D721Med (cell line): ENCODE measurements around the gene ITPR3.

Source experiments
- DNase-seq: peaks from one replicate; pipeline ENCODE4 v3.0.0; 2011; ENCODE audit warnings: low spot score; ENCODE audit not compliant: insufficient read length
- FAIRE-seq: peaks from 2 replicates; lab custom pipeline; 2011; peaks lifted over from hg19 to GRCh38; lab: Jason Lieb, UNC
- CTCF ChIP-seq: IDR thresholded peaks from 2 replicates; pipeline ENCODE4 v1.5.1; 2012; ENCODE audit warnings: mild to moderate bottlenecking, control low read depth; ENCODE audit not compliant: insufficient read depth; ENCODE audit errors: missing control alignments

Gene ITPR3

GRCh38 chr6:33620856-33621710 is at the start of gene ITPR3:
Gene ITPR3, plus strand, starts transcription at chr6:33621322. Its CDS starts 281 bp downstream, at chr6:33621603.
- no peak for TF ChIP-seq CTCF
- DNase-seq (peak; percentile 81), FAIRE-seq (no peak)

GRCh38 chr6:33571637-33572316 is 49.3 kb upstream of the ITPR3 start:
- DNase-seq, result peak; percentile 21
- no peak for TF ChIP-seq CTCF
- no peak for FAIRE-seq

GRCh38 chr6:33575211-33575610 is 45.9 kb upstream of the ITPR3 start:
- DNase-seq (no peak), FAIRE-seq (no peak)
- TF ChIP-seq CTCF, result no peak

DNA sequence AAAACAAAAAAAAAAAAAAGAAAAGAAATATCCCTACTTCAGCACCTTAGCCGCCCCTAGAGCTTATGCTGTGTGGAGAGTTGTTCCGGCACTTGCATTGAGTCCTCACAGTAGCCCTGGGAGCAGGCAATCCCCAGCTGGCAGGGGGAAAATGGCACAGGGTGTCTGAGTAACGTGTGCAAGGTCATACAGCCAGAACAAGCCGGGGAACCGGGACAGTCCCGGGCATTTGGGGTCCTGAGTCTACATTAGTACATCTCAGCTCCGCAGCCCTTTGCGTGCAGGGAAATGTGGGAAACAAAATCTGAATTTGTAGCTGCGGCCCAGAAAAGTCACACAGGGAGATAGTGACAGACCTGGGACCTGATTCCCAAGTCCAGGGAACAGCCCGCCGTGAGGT is 44.5 kb upstream of the ITPR3 start:
- no peak for DNase-seq
- FAIRE-seq, result no peak
- no peak for TF ChIP-seq CTCF

- TF ChIP-seq CTCF, result no peak
- FAIRE-seq (no peak), DNase-seq (no peak)
Observed at GRCh38 chr6:33577106-33577535, 44.0 kb upstream of the ITPR3 start.

- no peak for FAIRE-seq
- TF ChIP-seq CTCF, result no peak
- DNase-seq, result no peak
Observed at GRCh38 chr6:33577718-33578117, 43.4 kb upstream of the ITPR3 start.
